ENCODE measurements around the gene SLC39A3.

The SLC39A3 gene

DNA sequence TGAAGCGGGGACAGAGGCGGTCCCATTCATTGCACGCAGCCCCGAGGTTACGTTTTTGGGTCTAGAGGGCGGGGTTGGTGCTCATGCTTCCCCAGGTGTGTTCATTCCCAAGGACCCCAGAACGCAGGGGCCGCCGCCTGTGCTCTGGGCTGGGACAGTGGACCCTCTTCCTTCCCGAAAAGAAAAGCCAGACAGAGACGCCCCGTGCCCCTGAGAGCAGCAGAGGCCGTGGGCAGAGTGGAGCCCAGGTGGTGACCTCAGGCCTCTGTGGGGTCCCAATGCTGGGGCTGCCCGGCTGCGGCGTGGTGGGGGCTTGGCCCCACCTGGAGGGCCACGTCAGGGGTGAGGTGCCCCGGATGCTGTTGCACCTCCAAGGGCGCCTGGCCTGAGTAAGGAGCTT, 27.9 kb upstream of the SLC39A3 start:
- no peak for DNase-seq

DNA sequence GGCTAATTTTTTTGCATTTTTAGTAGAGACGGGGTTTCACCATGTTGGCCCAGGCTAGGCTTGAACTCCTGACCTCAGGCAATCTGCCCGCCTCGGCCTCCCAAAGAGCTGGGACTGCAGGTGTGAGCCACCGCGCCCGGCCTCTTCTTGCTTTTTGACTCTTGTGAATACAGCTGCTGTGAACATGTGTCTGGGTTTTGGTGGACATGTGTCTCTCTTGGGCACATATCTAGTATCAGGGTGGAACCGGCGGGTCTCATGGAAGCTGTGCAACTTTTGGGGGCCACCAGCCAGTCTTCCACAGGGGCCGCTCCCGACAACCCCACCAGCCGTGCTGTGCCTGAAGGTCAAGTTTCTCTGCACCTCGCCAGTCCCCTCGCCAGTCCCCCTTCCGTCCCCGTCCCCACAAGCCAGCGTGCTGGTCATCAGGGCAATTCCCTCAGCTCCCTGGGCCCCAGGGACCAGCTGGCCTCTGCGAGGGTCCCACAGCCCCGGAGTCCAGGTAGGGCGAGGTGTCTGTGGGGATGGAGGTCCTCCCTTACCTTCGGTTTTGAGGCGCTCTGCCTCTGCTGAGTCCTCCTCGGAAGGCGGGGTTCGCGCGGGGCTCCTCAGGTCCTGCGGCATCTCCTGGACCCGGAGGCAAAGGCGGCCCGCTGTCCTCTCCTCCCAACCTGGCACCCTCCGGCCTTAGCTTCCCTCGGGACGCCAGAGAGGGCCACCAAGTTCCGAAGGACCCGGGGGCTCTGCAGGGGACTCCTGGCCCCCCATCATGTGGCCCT, 27.0 kb upstream of the SLC39A3 start:
- no peak for DNase-seq

DNA sequence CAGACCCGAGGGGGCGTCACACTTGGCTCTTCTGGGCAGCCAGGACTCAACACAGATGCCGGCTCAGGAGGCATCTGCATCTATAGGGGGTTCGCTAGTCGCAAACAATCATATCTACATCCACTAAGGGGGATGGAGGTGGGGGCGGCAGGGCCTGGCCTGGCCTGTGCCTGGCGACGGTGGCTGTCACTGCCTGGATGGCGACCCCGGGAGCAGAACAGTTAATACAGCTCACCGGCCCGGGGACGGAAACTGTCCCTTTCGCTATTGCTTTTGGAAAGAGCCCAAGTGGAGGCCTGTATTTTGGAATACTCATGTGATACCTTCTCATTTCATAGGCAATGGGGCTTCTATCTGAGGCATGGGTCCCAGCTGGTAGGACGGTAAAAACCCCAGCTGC, 25.6 kb upstream of the SLC39A3 start:
- no peak for DNase-seq

DNA sequence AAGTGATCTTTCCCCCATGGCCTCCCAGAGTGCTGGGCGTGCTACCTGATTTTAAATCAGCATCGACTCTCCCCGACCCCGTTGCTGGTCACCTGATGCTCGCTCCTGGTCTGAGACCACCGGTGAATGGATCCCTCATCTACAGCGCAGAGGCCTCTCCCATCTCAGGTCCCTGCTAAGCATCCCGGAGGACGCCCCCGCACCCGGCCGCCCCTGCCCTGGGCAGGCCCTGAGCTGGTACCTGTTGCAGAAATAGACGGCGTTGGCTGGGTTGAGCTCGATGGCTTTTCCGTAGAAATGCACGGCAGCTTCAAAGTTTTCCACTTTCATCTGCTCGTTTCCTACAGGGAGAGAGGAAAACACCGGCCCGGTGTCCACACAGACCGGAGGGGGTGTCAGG, 25.1 kb upstream of the SLC39A3 start:
- DNase-seq = no peak

- no peak for DNase-seq
These were observed 23.9 kb upstream of the SLC39A3 start for GRCh38 chr19:2763687-2764086.

DNA sequence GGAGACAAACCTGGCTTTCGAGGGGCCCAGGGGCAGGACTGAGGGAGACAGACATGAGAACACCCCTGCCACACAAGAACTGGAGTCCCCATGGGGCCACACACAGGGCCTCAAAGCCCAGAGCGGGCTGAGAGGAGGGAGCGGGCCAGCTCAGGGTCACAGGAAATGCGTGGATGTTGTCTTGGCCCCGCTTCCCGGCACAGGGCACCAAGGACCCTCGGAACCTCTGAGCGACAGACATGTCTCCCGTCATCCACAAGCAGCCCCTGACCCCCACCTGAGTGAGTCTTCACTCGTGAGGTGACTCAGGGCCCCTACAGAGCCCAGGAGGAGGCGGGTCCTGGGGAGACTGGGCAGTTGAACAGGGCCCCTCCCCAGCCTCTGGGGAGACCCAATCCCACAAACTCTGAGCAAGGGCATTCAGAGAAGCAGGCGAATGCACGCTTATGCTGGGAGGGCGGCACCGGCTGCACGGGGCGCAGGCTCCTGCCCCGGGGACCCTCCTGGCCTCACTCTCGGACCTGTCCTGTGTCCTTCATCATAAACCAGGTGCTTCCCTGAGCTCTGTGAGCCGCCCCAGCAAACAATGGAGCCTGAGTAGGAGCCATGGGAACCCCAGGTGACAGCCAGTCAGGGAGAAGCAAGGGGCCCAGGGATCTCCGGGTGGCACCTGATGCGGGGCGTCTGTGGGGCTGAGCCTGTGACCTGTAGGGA, 23.1 kb upstream of the SLC39A3 start:
- no peak for DNase-seq

DNA sequence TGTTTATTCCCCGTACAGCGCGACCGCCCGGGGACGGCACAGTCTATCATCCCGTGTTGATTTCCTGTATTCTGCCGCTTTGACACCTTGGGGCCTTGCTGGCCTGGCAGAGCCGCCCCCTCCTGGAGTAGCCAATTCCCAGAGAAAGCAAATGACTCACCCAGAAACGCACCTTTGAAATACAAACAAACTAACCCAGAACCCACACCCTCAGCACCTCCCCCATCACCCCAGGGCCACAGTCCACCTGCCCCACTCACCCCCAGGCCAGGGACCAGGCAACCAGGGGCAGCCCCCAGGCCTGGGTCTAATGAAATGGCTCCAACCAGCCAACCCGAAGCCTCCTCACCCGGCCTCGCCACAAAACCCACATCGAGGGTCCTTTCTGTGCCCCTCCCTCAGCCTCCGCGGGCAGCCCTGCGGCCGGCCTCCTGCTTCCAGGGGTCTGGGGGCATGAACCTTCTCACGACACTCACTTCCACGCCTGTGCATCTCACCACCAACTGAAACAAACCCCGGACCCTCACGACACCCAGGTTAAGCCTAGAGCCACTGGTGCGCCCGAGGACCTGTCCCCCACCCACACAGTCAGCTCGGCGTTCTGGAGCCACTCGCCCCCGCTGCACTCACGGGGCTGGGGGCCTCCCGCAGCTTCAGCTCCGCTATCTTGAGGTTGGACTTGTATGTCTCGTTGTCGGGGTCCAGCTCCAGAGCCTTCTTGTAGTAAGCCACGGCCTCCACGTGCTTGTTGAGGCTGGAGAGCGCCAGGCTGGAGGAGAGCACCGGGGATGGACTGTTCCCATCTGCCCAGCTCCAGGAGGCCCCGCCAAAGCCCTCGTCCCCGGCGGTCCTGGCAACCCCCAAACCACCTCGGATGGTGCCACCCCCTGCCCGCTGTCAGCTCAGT, 22.3 kb upstream of the SLC39A3 start:
- no peak for DNase-seq

GRCh38 chr19:2761309-2761677, 21.5 kb upstream of the SLC39A3 start:
- no peak for DNase-seq

GRCh38 chr19:2759965-2760364, 20.1 kb upstream of the SLC39A3 start:
- DNase-seq = no peak

GRCh38 chr19:2759362-2759761, 19.5 kb upstream of the SLC39A3 start:
- no peak for DNase-seq

DNA sequence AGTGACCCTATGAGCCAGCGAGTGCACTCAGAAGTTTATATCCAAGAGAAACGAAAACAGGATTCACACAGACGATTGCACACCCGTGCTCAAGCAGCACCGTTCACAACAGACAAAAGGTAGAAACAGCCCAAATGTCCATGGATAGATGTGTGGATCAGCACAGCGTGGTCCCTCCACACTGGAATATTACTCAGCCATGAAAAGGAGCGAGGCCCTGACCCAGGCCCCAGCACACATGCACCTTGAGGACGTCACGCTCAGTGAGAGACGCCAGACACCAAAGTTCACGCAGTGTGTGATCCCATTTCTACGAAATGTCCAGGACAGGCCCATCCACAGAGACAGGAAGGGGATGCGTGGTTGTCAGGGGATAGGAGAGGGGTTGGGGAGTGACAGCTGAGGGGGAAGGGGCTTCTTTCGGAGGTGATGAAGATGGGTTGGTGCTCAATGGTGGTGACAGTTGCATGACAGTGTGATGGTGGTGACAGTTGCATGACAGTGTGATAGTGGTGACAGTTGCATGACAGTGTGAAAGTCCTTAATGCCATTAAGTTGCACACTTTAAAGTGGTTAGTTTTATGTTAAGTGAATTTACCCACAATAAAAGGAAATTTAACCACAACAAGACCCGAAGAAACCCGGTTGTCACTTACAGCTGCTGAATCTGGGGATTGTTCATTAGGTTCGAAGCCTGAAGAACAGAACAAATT, 18.9 kb upstream of the SLC39A3 start:
- DNase-seq = no peak

GRCh38 chr19:2756921-2757881, 17.4 kb upstream of the SLC39A3 start:
- no peak for DNase-seq

DNA sequence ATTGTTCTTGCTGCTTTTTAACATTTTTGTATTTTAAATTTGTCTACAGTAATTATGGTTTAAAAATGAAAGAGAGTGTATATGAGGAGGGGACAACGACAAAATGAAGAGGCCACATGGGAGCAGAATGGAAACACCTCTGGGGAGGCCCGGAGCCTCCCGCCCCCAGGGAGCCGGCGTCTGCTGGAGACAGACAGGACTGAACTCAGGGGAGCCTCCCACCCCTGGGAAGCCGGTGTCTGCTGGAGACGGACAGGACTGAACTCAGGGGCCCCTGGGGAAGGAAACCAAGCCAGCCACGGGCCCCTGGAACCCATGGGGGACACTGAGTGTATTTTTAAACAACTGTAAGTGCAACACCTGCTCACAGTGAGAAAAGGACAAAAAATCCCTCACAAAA, 16.7 kb upstream of the SLC39A3 start:
- DNase-seq = no peak

DNA sequence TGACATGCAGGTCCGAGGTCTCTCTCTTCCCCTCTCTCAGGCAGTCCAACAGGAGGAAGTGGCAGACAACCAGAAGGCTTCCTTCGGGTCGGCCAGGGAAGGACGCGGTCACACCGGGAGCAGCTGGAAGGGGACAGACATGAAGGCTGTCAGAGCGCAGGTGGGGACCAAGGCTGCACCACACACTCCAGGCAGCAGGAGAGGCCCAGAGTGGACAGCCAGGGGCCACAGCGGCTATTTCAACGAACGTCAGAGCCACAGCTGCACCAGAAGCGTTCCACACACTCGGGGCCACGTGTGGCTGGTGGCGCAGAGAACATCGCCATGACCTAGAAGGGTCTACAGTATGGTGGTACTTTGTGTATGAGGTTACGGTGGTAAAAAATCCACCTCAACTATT, 16.0 kb upstream of the SLC39A3 start:
- DNase-seq = no peak

GRCh38 chr19:2755448-2755705, 15.6 kb upstream of the SLC39A3 start:
- no peak for DNase-seq

DNA sequence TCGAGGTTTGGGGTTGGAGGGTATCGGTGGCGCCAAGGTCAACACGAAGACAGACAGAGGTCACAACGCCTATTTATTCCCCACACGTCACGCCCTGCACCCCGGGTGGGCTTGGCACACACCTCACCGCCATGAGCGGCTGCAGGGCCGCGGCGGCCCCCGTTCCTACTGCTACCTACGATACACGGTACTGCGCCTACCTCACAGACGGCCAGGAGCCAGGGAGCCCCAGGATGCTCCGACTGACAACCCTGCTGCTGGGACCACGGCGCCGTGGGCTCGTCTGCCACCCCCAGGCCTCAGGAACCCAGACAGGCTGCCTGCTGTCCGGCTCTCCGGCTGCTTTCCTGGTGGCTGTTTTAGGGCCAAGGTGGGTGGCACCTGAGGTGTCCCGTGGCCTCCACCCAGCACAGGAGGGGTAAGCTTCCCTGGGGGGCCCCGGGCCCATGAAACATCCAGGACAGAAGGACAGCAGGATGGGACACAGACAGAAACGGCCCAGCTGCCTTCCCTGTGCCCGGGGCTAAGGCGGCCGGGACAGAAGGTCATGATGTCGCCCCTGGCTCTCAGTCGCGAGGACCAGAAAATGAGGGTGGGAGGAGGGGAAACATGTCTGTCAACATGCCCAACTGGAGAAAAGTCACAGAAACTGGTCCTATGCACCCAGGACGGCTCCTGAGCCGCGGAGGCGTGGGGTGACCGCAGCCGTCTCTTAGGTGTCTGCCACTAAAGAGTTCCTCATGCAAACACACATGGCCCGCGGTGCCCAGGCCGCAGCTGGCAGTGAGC, 15.0 kb upstream of the SLC39A3 start:
- DNase-seq = no peak

DNA sequence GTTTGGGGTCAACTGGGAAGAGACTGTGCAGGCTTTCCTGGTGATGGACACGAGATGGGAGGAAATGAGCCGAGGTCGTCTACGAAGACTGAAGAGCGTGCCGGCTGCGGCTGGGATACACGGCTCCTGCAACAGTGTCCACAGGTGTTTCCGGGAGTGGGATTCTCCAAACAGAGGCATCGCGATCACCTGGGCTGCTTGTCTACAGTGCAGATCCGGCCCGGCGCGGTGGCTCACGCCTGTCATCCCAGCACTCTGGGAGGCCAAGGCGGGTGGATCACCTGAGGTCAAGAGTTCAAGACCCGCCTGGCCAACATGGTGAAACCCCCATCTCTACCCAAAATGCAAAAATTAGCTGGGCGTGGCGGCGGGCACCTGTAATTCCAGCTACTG, 11.6 kb upstream of the SLC39A3 start:
- DNase-seq = no peak

GRCh38 chr19:2750808-2751437, 11.1 kb upstream of the SLC39A3 start:
- DNase-seq = no peak

GRCh38 chr19:2747349-2747748, 7.5 kb upstream of the SLC39A3 start:
- no peak for DNase-seq

DNA sequence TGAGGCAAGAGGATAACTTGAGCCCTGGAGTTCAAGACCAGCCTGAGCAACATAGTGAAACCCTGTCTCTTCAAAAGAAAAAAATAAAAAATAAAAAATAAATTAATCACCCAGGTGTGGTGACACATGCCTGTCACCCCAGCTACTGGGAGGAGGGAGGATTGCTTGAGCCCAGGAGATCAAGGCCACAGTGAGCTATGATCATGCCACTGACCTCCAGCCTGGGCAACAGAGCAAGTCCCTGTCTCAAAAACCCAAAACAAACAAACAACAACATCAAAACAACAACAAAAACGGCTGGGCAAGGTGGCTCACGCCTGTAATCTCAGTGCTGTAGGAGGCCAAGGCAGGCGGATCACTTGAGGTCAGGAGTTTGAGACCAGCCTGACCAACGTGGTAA, 4.3 kb upstream of the SLC39A3 start:
- DNase-seq = no peak

DNA sequence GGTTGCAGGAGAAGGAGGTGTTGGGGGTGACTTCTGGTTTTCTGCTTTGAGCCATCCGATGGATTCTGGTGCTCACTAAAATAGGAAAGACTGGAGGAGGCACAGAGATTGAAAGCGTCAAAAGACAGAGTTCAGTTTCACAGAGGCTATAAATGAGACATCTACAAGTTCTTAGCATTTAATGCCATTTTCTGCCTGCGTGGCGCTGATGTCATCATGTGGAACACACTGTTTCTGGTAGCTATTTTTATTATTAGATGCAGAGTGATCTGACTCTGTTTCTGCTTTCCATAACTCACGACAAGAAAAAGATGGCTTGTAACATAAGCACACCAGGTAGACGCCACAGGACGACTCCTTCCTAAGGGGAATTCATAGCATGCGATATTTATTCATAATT, 3.3 kb upstream of the SLC39A3 start:
- no peak for DNase-seq
